DLD1 (cell line): ENCODE measurements around the gene BEAN1.

Experiments used
- in situ Hi-C: cut with HindIII; loops from 2 replicates; pipeline ENCODE4 v1.10.0; 2017; ENCODE audit warnings: low sequenced_read_pairs

Gene BEAN1

DNA sequence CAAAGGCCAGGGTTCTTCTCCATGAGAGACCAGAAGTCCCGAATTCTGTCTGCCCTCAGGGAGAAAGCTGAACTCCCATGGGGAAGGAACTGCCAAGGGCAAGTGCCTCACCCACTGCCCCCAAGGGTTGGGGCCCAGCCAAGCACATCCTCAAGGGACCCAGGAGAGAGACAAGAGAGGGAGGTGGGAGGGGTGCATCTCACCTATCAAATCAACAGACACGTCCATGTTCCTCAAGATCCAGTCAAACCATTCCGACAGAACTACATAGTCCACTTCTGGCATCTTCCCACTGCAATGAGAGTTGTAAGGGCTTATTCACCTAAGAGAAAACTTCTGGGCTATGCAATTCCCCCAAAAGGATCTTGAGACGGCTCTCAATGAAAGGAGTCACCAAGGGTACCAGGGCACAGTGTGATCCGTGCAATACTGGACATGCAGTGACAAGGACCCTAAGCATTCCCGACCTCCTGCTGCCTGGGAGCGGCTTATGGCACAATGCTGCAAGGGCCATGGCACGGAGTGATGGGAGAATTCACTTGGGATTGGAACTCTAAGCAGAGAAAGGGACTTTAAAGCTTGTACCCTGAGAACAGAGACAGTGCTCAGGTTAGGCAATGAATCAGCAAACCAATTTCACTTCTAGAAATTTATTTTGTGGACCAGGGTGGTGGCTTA is 90.6 kb downstream of the BEAN1 start:
- in situ Hi-C loops, result no loop called here

DNA sequence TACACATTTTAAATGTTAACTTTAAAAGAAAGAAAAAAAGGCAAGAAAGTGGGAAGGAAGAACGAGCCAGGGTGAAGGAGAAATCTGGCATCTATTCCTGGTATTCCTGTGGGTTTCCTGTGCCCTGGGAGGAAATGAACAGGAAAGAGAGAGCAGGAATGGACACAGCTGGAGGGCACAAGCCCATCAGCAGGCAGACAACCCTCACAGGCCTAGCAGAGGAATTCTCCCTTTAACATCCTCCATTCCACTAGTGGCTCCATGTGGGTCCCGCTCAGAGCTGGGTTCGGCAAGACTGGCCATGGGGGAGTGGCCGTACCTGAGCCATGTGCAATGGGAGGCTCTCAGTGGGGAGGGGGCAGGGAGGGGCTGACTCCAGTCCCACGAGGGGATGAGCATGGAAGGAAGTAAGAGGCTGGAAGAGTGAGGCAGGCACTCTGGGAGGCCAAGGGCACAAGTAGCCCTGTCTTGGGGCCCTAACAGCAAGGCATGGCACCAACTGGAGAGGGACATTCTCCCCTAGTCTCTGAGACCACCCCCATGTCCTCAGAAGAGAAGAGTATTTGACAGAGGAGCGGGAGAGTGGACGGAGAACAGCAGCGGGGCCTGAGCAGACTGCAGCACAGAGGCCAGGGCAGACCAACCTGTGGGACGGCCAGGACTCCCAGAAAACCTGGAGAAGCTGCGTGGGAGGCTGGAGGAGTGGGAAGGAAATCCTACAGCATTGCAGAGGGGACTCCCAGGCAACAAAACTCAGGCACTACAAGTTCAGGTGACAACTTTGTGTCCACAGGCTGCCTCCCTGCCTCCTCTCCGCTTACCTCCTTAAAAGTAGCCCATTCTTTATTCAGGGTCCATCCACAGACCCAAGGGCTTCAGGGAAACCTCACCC is 92.6 kb downstream of the BEAN1 start:
- in situ Hi-C loops, result no loop called here

DNA sequence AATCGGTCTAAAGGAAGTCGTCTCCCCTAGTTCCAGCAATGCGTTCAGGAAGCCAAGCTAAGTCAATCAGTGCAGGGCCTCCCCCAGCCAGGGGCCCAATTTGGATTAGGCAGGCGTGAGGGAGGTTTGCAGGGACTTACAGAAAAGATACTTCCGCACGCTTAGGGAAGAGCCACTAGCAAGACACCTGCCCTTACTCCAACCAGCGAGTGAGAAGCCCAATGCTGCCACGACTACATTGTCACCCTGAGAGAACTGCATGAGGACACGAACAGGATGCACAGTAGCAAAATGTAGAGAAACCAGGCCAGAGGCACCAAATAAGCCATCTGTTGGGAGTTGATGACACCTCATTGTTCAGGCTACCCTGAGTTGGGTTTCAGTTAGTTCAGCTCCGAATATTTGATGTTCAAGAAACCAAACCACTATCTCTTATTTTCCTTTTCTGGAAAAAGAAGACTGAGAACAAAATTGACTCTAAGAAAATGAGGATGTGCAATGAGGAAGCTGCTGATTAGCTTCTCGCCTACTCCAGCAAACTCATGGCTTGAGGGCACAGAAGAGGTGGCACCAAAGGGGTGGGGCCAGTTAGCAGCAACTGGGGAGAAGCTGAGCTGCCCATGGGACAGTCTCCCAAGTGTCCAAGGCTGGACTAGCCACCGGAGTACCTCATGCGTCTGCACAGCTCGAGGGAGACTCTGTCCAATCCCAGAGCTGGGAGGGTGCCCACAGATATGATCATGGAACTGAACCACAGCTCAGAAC is 93.5 kb downstream of the BEAN1 start:
- in situ Hi-C loops, result no loop called here

DNA sequence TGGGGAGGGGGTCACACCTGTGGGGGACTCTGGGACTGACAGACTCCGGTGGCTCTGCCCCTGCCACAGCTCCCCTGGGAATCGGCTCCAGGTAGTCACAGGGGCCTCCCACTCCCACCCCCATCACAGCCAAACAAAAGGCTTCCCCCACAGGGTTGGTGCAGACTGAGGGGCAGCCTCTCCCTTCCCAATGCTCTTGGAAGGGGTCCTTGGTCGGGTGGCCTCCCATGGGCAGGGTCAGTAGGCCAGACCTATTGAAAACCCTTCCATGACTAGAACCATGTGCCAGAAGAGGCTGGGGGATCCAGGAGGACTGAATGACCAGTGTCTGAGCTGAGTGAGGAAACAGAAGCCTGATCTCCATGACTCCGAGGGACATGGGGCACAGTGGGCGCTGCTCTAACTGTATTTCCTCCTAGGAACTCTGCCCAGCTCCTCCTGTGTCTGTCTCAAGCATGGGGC is 94.2 kb downstream of the BEAN1 start:
- in situ Hi-C loops, result no loop called here

DNA sequence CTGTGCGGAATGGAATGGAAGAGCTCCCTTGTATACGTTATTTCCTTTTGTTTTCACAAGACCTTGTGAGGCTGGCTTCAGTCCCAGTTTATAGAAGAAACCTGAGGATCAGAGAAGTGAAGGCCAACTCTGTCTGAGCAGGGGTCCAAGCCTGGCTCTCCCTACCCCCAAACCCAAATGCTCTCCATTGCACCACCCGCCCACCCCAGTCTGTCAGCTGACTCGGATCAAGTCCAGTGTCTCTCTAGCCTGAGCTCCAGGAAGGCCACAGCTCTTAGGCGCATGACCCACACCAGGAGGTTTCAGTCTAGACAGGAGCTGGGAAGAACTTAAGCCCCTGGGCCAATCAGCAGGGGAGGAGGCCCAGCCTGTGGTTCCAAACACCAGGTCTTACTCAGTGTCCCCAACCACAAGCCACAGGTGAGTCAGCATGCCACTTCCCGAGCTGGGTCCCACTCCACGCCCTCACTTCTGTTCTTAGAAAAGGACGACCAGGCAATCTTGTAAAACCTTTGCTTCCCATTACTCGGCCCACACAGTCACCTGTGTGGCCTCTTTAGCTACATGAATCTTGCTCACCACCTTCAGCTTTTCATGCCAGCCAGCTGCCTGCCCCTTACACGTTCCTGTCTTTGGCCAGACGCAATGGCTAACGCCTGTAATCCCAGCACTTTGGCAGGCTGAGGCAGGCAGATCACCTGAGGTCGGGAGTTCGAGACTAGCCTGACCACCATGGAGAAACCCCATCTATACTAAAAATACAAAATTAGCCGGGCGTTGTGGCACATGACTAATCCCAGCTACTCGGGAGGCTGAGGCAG is 95.1 kb downstream of the BEAN1 start:
- in situ Hi-C loops, result no loop called here

DNA sequence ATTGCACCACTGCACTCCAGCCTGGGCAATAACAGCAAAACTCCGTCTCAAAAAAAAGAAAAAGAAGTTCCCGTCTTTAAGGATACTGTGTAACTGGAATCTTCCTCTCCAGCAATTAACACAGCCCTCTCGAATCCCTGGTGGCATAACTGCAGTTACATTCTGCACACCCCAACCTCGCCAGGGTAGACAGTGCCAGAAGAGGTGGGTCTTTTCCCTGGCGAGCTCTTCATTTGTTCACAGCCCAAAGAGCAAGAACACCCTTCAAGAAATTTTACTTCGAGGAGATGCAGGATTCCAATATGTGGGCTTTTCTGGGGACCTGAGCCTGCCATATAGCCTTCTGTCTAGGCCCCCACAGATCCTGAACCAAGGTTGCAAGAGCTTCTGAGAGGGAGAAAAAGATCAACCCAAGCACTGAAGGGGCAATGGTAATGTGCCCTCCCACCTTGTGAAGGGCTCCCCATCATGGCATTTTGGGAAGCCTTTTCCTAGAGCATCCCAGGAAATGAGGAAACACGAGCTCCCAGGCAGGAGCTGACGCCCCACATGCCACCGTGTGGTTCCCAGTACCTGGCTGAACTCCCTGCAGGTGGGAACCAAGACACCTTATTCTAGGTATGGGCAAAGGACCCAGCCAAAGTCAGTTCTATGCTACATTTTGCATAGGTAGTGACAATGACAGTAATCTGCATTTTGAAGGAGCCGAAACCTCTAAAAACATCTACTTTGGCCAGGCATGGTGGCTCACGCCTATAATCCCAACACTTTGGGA is 95.9 kb downstream of the BEAN1 start:
- in situ Hi-C loops, result no loop called here

DNA sequence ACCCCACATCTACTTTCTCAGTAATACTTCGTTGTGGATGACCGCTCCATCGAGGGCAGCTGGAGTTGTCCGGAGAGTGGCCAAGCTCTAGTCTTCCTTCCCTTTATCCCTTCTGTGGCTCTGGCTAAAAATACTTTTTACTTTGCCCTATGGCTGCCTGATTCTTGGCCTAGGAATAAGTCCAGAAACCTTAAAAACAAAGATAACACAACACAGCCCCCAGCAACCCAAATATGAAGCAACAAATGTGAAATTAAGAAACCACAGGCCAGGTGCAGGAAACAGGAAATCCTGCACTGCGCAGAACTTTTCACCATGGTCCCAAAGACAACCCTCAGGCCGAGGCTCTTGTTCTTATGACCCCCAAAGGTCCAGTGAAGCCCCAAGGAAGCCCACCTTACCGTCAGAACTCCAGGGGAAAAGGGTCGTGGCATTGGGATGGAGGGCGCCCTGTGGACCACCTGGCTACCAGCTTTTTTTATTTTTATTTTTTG is 96.8 kb downstream of the BEAN1 start:
- in situ Hi-C loops, result no loop called here

DNA sequence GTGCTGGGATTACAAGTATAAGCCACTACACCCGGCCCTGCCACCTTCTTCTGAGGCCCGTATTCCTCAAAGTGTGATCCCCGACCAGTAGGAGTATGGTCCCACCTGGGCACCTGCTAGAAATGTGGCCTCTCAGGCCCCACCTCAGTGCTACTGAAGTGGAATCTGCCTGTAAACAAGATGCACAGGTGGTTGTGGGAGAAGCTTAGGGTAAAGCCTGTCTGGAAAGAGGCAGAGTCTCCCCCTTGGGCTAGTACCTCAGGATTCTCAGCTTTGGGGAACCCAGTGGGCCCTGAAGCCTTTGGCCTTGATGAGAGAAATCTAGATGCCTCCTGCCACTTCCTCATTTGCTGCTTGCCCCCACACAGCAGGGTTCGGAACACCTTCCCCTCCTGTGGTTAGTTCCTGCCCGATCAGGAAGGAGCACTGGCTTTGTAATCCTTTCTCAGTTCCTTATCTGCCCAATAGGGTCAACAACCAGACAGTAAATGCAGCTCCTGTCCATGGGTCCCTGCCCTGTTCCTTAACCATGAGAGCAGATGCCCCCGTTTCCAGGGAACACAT is 97.6 kb downstream of the BEAN1 start:
- in situ Hi-C loops, result no loop called here

DNA sequence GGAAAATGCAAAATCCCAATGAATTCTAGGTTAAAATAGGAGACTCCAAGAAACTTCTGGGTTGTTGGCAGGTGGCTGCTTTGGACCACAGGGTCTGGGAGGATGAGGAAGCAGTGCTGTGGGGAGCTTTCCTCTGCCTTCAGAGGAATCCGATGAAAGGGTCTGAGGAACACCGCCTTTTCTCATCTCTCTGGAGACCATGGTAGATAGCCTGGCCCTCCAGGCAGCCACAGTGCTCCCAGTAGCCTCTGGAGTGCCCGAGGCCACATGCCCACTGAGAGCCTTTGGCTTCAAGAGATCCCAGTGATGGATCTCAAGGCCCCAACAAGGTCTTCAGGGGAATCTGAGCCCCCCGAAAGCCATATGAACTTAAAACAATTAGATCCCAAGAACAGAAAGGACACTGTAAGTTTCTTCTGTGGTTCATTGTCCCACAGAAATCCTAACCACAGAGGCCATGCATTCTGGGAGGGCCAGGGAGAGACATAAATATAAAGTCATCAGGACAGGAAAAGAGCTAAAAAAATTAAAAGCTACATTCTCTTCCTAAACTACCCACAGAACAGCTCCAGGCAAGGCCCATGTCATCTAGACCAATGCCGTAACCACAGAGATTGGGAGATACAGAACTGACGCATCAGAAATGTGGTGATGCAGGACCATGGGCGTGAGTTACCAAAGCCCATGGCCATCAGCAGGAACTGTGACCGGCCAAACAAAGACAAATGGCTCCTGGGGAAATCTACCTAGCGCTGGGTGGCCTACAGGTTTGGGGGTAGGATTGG is 98.5 kb downstream of the BEAN1 start:
- in situ Hi-C loops, result no loop called here

DNA sequence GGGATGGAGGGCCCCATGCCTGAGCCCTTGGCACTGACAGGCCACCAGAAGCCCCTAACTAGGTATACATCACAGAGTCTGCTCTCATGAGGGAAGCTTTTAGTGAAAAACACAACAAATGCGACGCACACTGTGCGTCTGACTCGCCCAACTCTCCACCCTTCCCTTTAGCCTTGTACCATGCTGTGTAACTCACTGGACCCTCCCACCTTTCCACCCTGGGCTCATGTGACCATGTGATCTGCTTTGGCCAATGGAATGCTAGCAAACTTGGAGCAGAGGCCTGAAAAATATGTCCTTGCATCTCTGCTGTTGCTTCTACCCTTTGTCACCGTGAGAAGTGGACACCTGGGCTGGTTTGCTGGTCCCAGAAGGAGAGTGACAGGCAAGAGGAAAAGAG is 101.2 kb downstream of the BEAN1 start:
- in situ Hi-C loops, result no loop called here

DNA sequence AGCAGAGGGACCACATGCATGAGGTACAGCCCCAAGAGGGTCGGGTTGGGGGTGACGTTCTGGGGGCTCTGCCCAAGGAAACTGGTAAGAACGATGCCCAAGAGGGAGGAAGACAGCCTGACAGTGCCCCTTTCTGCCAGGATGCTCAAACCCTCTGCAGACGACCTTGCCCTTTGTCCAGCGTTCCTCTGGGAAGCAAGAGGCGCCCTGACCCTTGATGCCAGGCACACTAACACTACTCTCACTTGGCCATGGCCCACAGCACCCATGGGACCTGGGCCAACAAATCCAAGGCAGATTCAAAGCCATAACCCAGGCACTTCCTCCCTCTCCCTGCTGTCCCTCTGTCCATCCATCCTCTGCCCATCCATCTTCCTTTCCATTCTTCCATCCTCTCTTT is 102.4 kb downstream of the BEAN1 start:
- in situ Hi-C loops, result no loop called here
